Measurements from ENCODE around the gene MARK1.

MARK1 gene

GRCh38 chr1:220527908-220528678, at the start of gene MARK1:
Gene MARK1 (plus strand): TSS chr1:220528136. CDS start chr1:220528823, 687 bp downstream.
- DNase-seq, result peak; percentile 66

- DNase-seq, result no peak
Measured at GRCh38 chr1:220483700-220484099, 44.2 kb upstream of the MARK1 start.

GRCh38 chr1:220484135-220484534, 43.8 kb upstream of the MARK1 start:
- DNase-seq, result no peak

- DNase-seq, result no peak
Measured at GRCh38 chr1:220485131-220485530, 42.8 kb upstream of the MARK1 start.

- DNase-seq, result no peak
Measured at GRCh38 chr1:220485791-220486190, 42.1 kb upstream of the MARK1 start.

GRCh38 chr1:220487297-220487820, 40.6 kb upstream of the MARK1 start:
- DNase-seq, result no peak

GRCh38 chr1:220491891-220492290, 36.0 kb upstream of the MARK1 start:
- DNase-seq, result no peak

- no peak for DNase-seq
Measured at GRCh38 chr1:220497220-220497947, 30.6 kb upstream of the MARK1 start.

- peak; percentile 53 for DNase-seq
Measured at GRCh38 chr1:220498188-220498587, 29.7 kb upstream of the MARK1 start.

- no peak for DNase-seq
Measured at GRCh38 chr1:220500372-220500771, 27.6 kb upstream of the MARK1 start.

GRCh38 chr1:220504329-220504728, 23.6 kb upstream of the MARK1 start:
- no peak for DNase-seq

GRCh38 chr1:220507085-220507484, 20.9 kb upstream of the MARK1 start:
- no peak for DNase-seq

GRCh38 chr1:220511179-220511578, 16.8 kb upstream of the MARK1 start:
- no peak for DNase-seq

- no peak for DNase-seq
Measured at GRCh38 chr1:220511785-220512184, 16.2 kb upstream of the MARK1 start.

- no peak for DNase-seq
Measured at GRCh38 chr1:220513834-220514233, 14.1 kb upstream of the MARK1 start.

- no peak for DNase-seq
Measured at GRCh38 chr1:220514256-220514655, 13.7 kb upstream of the MARK1 start.

GRCh38 chr1:220516014-220516721, 11.8 kb upstream of the MARK1 start:
- DNase-seq, result no peak

- DNase-seq, result no peak
Measured at GRCh38 chr1:220516722-220517042, 11.3 kb upstream of the MARK1 start.

GRCh38 chr1:220521778-220522177, 6.2 kb upstream of the MARK1 start:
- DNase-seq, result no peak

- DNase-seq, result no peak
Measured at GRCh38 chr1:220526294-220526693, 1.6 kb upstream of the MARK1 start.

GRCh38 chr1:220527279-220527907, 543 bp upstream of the MARK1 start:
- DNase-seq, result no peak

GRCh38 chr1:220528679-220529501, 954 bp downstream of the MARK1 start:
- no peak for DNase-seq

Data from NCI-H446 treated with DMSO at 0.1 percent for 48 hours (cell line).